Activated naive CD4-positive, alpha-beta T cell treated with anti-CD3 and anti-CD28 coated beads for 36 hours (primary cell): Measurements from ENCODE around the gene OR6C65. TPM values are rescaled to one million over a fixed set of nuclear protein-coding genes. Genes with fewer than 3 reads are reported as not detected.
"Not testable (repeated sequence)": the region's sequence is repeated elsewhere in the genome, so short reads cannot be mapped to it uniquely, and the experiment has no call there.

Experiments
- CTCF ChIA-PET: fragments of 350-600 bp; sonication (Branson Sonifier 250); formaldehyde crosslinking; loops from one replicate; lab custom pipeline; 2021; ENCODE audit warnings: antibody characterized with exemption; lab: Charles Lee
- DNase-seq: peaks from one replicate; pipeline ENCODE4 v3.0.0-alpha.2; 2020
- H3K27ac Mint-ChIP-seq: one replicate; pipeline ENCODE4 v1.8.0; 2021; ENCODE audit warnings: mild to moderate bottlenecking, mixed read lengths
- H3K27me3 Mint-ChIP-seq: one replicate; pipeline ENCODE4 v1.8.0; 2021; ENCODE audit warnings: low read depth, mixed read lengths
- H3K36me3 Mint-ChIP-seq: one replicate; pipeline ENCODE4 v1.8.0; 2021; ENCODE audit warnings: low read depth, mixed read lengths
- H3K4me1 Mint-ChIP-seq: one replicate; pipeline ENCODE4 v1.8.0; 2021; ENCODE audit warnings: low read depth, mixed read lengths
- H3K4me3 Mint-ChIP-seq: one replicate; pipeline ENCODE4 v1.8.0; 2021; ENCODE audit warnings: mild to moderate bottlenecking, moderate library complexity, mixed read lengths
- H3K9me3 Mint-ChIP-seq: one replicate; pipeline ENCODE4 v1.8.0; 2021; ENCODE audit warnings: mixed read lengths
- intact Hi-C: fragments of 100-400 bp; cut with micrococcal nuclease; formaldehyde crosslinking; loops from one replicate; pipeline ENCODE4 v1.15.1; 2023
- total RNA-seq, 2 experiments: library from RNA; stranded (reverse); gene quantifications; one replicate each; pipeline ENCODE4 v1.2.3, GENCODE V29; 2021

OR6C65 gene
- total RNA-seq = not detected

DNA sequence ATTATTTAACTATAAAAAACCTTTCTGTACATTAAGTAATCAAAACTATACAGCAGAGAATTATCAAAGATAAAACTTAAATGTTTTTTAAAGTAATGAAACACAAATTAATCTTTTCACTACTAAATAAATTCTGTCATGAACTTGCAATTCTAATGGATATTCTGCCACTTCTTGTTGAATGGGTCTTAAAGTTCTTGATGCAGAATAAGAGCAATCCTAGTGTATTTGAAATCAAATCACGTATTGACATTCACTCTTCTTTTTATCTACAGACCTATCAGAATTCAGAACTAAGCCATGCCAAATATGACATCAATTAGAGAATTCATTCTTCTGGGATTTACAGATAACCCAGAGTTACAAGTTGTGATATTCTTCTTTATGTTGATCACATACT lies at the start of gene OR6C65:
Gene OR6C65, plus strand, starts transcription at position 301 of the 400 bp plus-strand sequence. Its CDS starts 0 bp downstream, at position 301.
- Mint-ChIP-seq H3K4me1 (no peaks in the 10 kb centered on the region), H3K36me3 (no peaks in the 10 kb centered on the region), H3K27ac (no peak within 1 kb of the TSS), H3K9me3 (no peaks in the 10 kb centered on the region), H3K4me3 (no peak within 1 kb of the TSS), H3K27me3 (peaks cover 11% of the 10 kb centered on the region)
- no peak for DNase-seq
- intact Hi-C loops = no loop called here
- CTCF ChIA-PET = interaction anchor here (0.9 kb wide), 1 partner anchor 267 kb away, joined by 3 read pairs; no protein-coding TSS in a partner anchor

DNA sequence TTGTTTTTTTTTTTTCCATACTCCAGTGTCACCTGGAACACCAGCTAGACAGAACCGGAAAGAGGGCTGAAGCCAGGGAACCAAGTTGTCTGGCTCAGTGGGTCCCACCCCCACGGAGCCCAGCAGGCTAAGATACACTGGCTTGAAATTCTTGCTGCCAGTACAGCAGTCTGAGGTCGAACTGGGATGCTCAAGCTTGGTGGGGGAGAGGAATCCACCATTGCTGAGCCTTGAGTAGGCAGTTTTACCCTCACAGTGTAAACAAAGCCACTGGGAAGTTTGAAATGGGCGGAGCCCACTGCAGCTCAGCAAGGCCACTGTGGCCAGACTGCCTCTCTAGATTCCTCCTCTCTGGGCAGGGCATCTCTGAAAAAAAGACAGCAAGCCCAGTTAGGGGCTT lies 45.0 kb upstream of the OR6C65 start:
- H3K9me3 Mint-ChIP-seq, H3K27ac Mint-ChIP-seq, DNase-seq, intact Hi-C loops, H3K36me3 Mint-ChIP-seq, H3K4me1 Mint-ChIP-seq, CTCF ChIA-PET, H3K4me3 Mint-ChIP-seq: not testable (repeated sequence)
- H3K27me3 Mint-ChIP-seq = peaks cover 24% of the 10 kb centered on the region

DNA sequence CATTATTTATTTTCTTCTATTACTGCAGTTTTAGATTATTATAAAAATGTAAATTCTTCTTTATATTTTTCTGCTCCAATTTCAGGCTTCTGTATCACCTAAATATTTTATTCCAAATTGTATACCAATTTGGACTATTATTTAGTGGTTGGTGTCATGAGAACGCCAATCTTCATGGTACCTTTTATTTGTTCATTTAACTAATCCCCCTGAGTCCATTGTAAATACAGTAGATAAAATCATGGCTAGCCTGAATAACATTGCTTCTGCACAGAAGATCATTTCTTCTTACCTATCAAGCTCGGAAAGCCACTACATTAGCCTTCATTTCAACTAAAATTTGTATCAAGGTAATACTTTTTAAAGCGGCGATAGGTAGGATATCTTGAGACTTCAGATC lies 37.7 kb upstream of the OR6C65 start, which contains the start of gene OR6C75:
Gene OR6C75, plus strand, starts transcription at position 301 of the 400 bp plus-strand sequence. CDS start 2,136 bp downstream, outside the sequence.
- Mint-ChIP-seq H3K27ac (no peak within 1 kb of the TSS), H3K4me3 (no peak within 1 kb of the TSS), H3K27me3 (peaks cover 21% of the 10 kb centered on the region), H3K9me3 (no peaks in the 10 kb centered on the region), H3K4me1 (no peaks in the 10 kb centered on the region), H3K36me3 (no peaks in the 10 kb centered on the region)
- no peak for DNase-seq
- intact Hi-C loops = no loop called here
- CTCF ChIA-PET = interaction anchor here (1.0 kb wide), 1 partner anchor 256 kb away, joined by 4 read pairs; no protein-coding TSS in a partner anchor

DNA sequence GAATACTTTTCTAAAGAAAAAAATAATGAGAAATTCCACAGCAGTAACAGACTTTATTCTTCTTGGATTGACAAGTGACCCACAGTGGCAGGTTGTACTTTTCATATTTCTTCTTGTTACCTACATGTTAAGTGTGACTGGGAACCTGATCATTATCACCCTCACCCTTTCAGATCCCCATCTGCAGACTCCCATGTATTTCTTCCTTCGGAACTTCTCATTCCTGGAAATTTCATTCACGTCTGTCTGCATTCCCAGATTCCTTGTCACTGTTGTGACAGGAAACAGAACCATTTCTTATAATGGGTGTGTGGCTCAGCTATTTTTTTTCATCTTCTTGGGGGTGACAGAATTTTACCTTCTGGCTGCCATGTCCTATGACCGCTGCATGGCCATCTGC lies 35.2 kb upstream of the OR6C65 start:
- Mint-ChIP-seq H3K36me3 (no peaks in the 10 kb centered on the region), H3K27me3 (peaks cover 13% of the 10 kb centered on the region), H3K4me3 (no peak overlapping the region), H3K9me3 (no peaks in the 10 kb centered on the region), H3K27ac (no peak overlapping the region), H3K4me1 (no peaks in the 10 kb centered on the region)
- DNase-seq = no peak
- intact Hi-C loops = no loop called here
- CTCF ChIA-PET = no interaction called here

DNA sequence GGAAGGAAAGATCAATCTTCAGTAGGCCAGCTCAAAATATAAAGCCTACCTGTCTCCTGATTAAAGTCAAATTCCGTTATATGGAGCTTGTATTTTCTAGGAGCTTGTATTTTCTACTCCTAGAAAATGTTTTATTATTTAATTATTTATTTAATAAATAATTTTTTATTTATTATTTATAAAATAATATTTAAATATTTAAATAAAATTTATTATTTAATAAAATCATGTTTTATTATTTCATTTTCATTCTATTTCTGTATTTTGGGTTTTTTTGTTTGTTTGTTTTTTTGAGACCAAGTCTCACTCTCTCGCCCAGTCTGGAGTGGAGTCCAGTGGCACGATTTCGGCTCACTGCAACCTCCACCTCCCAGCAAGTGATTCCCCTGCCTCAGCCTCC lies 27.8 kb upstream of the OR6C65 start:
- no peak overlapping the region for H3K27ac Mint-ChIP-seq
- CTCF ChIA-PET = no interaction called here
- H3K36me3 Mint-ChIP-seq = no peaks in the 10 kb centered on the region

DNA sequence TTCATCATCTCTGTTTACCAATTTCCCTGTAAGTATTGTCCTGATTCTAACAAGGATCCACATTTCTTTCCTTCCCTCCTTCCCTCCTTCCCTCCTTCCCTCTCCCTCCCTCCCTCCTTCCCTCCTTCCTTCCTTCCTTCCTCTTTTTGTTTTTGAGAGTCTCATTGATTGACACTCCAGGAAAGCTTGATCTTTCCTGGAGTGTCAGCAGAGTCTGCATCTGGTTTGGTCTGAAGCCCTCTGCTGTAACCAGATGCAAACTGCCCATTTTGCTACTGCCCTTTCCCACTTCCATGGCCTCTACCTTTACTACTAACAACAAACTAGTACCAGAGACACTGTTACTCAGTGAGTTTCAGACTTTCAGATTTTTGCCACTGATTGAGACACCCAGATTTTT lies 14.4 kb upstream of the OR6C65 start:
- CTCF ChIA-PET = no interaction called here
- Mint-ChIP-seq H3K4me1 (no peaks in the 10 kb centered on the region), H3K36me3 (no peaks in the 10 kb centered on the region), H3K27ac (no peak overlapping the region), H3K27me3 (peaks cover 9% of the 10 kb centered on the region), H3K4me3 (no peak overlapping the region), H3K9me3 (no peaks in the 10 kb centered on the region)
- intact Hi-C loops = no loop called here
- no peak for DNase-seq

More for the DNA sequence above, 27.8 kb upstream of the OR6C65 start:
- intact Hi-C loops = no loop called here
- peaks cover 2% of the 10 kb centered on the region for H3K27me3 Mint-ChIP-seq
- DNase-seq = no peak
- H3K9me3 Mint-ChIP-seq = no peaks in the 10 kb centered on the region
- no peaks in the 10 kb centered on the region for H3K4me1 Mint-ChIP-seq
- H3K4me3 Mint-ChIP-seq = no peak overlapping the region

DNA sequence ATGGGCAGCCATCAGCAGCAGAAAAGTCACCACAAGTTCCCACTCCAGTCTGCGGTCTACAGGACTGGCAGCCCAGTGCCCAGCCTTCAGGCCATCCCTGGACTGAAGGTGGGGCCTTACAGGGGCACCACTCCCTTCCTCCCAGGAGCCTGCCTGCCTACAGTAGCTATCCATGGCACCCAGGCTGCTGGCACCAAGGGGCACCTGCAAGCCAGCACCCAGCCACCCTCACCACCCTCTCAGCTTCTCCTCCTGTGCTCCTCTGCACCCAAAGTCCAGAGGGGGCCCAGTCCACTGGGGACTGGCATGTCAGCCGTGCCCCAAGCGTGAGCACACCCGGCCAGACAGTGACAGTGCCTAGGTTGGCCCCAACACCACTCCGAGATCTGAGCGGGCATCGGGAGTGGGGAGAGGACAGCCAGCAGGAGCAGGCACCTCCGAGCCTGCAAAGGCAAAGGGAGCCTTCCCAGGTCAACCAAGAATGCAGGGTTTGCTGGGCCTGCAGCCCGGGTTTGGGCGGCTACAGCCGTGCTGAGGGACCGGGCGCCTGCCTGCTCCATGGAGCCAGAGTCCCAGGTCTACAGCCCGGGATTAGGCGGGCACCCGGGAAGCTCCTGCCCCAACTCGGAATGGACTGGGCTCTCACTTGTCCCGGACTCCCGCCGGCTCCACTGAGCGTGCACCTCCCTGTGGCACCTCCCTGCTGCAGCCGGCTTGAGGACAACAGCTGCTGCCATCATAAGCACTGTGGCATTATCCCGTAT lies 8.1 kb upstream of the OR6C65 start:
- H3K36me3 Mint-ChIP-seq = no peaks in the 10 kb centered on the region
- H3K9me3 Mint-ChIP-seq = no peaks in the 10 kb centered on the region
- H3K4me1 Mint-ChIP-seq = no peaks in the 10 kb centered on the region
- CTCF ChIA-PET = no interaction called here
- intact Hi-C loops = no loop called here
- no peak overlapping the region for H3K27ac Mint-ChIP-seq
- H3K4me3 Mint-ChIP-seq = no peak overlapping the region
- H3K27me3 Mint-ChIP-seq = no peaks in the 10 kb centered on the region
- DNase-seq = no peak

DNA sequence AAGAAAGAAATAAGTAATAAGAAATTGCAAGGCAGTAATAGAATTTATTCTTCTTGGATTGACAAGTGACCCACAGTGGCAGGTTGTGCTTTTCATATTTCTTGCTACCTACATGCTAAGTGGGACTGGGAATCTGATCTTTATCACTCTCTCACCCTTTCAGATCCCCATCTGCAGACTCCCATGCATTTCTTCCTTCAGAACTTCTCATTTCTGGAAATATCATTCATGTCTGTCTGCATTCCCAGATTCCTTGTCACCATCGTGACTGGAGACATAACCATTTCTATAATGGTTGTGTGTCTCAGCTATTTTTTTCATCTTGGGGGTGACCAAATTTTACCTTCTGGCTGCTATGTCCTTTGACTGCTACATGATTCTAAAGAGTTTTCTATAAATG lies 4.0 kb upstream of the OR6C65 start:
- Mint-ChIP-seq H3K9me3 (no peaks in the 10 kb centered on the region), H3K27me3 (peaks cover 8% of the 10 kb centered on the region), H3K27ac (no peak overlapping the region), H3K4me3 (no peak overlapping the region), H3K4me1 (no peaks in the 10 kb centered on the region), H3K36me3 (no peaks in the 10 kb centered on the region)
- CTCF ChIA-PET = interaction anchor here (0.6 kb wide), 1 partner anchor 20 kb away, joined by 3 read pairs; no protein-coding TSS in a partner anchor
- intact Hi-C loops = no loop called here
- DNase-seq = no peak

DNA sequence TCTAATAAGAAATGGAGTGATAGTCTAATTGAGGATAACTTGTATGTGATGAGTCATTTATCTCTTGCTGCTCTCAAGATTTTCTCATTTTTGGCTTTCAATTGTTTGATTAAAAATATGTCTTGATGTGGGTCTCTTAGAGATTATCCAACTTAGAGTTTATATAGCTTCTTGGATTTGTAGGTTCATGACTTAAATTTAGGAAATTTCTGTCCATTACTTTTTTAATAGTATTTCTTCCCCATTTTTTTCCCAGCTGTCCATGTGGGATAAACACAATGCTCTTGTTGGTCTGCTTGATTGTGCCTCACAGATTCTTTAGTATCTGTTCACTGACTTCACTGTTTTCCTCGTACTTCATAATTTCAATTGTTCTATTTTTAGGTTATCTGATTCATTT lies 7.5 kb downstream of the OR6C65 start:
- CTCF ChIA-PET = no interaction called here
- no peak for DNase-seq
- Mint-ChIP-seq H3K27ac (no peak overlapping the region), H3K27me3 (peaks cover 14% of the 10 kb centered on the region), H3K4me1 (no peaks in the 10 kb centered on the region), H3K4me3 (no peak overlapping the region), H3K36me3 (no peaks in the 10 kb centered on the region), H3K9me3 (peaks cover 7% of the 10 kb centered on the region)
- intact Hi-C loops = no loop called here

DNA sequence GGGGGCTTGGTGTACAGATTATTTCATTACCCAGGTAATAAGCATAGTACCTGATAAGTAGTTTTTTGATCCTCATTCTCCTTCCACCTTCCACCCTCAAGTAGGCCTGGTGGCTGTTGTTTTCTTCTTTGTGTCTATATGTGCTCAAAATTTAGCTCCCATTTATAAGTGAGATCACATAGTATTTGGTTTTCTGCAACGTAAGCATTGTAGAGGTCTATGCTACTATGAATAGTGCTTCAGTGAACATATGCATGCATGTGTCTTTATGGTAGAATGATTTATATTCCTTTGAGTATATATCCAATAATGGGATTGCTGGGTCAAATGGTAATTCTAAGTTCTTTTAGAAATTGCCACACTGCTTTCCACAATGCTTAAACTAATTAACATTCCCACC lies 8.8 kb downstream of the OR6C65 start:
- H3K36me3 Mint-ChIP-seq, intact Hi-C loops, H3K4me1 Mint-ChIP-seq, H3K9me3 Mint-ChIP-seq, H3K4me3 Mint-ChIP-seq, H3K27ac Mint-ChIP-seq, DNase-seq, CTCF ChIA-PET: not testable (repeated sequence)
- H3K27me3 Mint-ChIP-seq = peaks cover 16% of the 10 kb centered on the region

DNA sequence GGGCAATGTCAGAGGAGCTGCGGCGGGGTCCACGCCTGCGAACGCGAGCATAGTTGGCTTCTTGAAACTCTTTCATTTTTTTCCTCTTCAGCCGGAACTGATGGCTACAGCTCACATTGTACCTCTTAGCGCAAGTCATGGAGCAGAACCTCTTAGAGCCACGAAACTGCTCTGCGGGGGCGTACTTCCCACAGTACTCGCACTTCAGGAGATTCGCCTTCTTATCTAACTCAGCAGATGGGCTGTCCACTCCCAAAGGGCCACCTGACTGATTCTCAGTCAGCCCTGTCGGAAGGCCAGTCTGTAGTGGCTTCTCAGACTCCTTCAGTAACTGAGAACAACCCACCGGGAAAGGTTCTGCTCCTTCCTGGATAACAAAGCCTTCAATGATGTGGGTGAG lies 11.8 kb downstream of the OR6C65 start:
- H3K36me3 Mint-ChIP-seq, H3K9me3 Mint-ChIP-seq, DNase-seq, H3K4me1 Mint-ChIP-seq, intact Hi-C loops, CTCF ChIA-PET, H3K27ac Mint-ChIP-seq, H3K4me3 Mint-ChIP-seq: not testable (repeated sequence)
- H3K27me3 Mint-ChIP-seq = peaks cover 37% of the 10 kb centered on the region

DNA sequence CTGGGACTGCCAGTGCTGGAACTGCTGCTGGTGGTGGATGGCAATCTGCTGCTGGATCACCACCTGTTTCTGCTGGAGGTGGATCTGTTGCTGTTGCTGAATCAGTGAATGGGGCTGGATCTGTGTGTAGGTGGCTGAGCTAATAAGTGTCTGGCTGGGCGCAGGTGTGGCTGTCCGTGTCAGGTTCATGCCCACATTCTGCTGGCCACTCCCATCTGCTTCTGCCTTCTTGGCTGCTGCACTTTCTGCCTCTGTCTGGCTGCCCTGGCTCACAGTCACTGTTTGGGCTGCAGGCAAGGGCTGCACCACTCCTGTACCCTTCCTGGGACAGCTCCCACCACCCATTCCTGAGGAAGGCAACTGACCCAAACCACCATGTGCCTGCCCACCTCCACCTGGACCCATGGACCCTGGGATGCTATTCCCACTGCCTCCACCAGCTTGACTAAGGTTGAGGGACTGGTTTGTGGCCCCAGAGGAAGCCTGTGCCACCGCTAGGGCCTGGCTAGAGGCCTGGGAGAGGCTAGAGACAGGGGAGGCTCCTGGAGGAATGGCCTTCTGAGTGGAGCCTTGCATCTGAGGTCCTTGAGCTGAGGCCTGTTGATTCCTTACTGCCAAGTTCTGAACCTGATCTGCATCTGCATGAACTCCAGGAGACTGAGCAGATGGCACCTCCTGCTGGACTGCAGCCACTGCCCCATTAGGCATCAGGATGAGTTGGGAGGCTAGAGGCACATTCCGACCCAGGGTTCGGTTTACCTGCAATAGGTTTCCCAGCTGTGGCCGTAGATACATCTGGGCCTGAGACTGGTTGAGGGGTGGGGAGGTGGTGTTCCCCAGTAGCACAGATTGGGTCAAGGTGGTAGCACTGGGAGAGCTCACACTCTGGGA lies 13.4 kb downstream of the OR6C65 start:
- intact Hi-C loops, H3K27ac Mint-ChIP-seq: not testable (repeated sequence)
- CTCF ChIA-PET = interaction anchor here (0.7 kb wide), 1 partner anchor 243 kb away, joined by 3 read pairs; no protein-coding TSS in a partner anchor

More for the DNA sequence above, 13.4 kb downstream of the OR6C65 start:
- not testable (repeated sequence) for H3K9me3 Mint-ChIP-seq, H3K4me3 Mint-ChIP-seq, H3K36me3 Mint-ChIP-seq, DNase-seq, H3K4me1 Mint-ChIP-seq
- H3K27me3 Mint-ChIP-seq = peaks cover 46% of the 10 kb centered on the region
